ENCODE results near the gene UPF2. TPM values are rescaled to one million over a fixed set of nuclear protein-coding genes. Genes with fewer than 3 reads are reported as not detected.
A peak's percentile ranks its signal among the peaks of the same experiment; 100 is the strongest.

Gene UPF2
- total RNA-seq = 14.2 and 19.0 TPM in 2 replicates

GRCh38 chr10:12042797-12043651 lies at the start of gene UPF2:
Gene UPF2 (minus strand): TSS chr10:12042809. CDS start chr10:12035423, 7,386 bp downstream.
- no peak for TF ChIP-seq CTCF (IDR thresholded peaks at IDR 0.05; ENCODE audit: insufficient read depth, low read depth, low read length)
- DNase-seq (ENCODE audit: low read depth) = peak; percentile 99
- peak within 1 kb of the TSS; percentile 98 for H3K4me3 ChIP-seq (ENCODE audit: low read depth, low read length)

DNA sequence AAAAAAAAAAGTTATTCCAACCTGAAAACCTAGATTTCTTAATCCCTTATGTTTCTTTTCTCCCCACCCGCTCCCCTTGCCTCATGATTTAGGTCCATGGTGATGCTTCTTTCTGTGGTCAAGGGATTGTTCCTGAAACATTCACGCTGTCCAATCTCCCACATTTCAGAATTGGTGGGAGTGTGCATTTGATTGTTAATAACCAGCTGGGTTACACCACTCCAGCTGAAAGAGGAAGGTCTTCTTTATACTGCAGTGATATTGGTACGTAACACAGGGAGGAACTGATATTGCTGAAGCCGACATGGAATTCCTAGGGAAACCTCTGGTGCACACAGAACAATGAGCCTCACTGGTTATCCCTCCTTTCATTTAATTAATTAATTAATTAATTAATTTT lies 48.8 kb upstream of the UPF2 start:
- DNase-seq (ENCODE audit: low read depth) = no peak
- no peak for TF ChIP-seq CTCF (IDR thresholded peaks at IDR 0.05; ENCODE audit: insufficient read depth, low read depth, low read length)

GRCh38 chr10:12088919-12089318 lies 46.3 kb upstream of the UPF2 start:
- no peak for DNase-seq (ENCODE audit: low read depth)
- H3K4me3 ChIP-seq (ENCODE audit: low read depth, low read length) = no peak overlapping the region
- TF ChIP-seq CTCF (IDR thresholded peaks at IDR 0.05; ENCODE audit: insufficient read depth, low read depth, low read length) = no peak

More for the DNA sequence above, 48.8 kb upstream of the UPF2 start:
- no peak overlapping the region for H3K4me3 ChIP-seq (ENCODE audit: low read depth, low read length)

GRCh38 chr10:12081879-12082557 lies 39.4 kb upstream of the UPF2 start:
- H3K4me3 ChIP-seq (ENCODE audit: low read depth, low read length) = no peak overlapping the region
- peak; percentile 48 for DNase-seq (ENCODE audit: low read depth)
- TF ChIP-seq CTCF (IDR thresholded peaks at IDR 0.05; ENCODE audit: insufficient read depth, low read depth, low read length) = no peak

GRCh38 chr10:12081470-12081869 lies 38.9 kb upstream of the UPF2 start:
- DNase-seq (ENCODE audit: low read depth) = no peak
- TF ChIP-seq CTCF (IDR thresholded peaks at IDR 0.05; ENCODE audit: insufficient read depth, low read depth, low read length) = no peak

GRCh38 chr10:12077580-12078180 lies 35.1 kb upstream of the UPF2 start:
- H3K4me3 ChIP-seq (ENCODE audit: low read depth, low read length) = no peak overlapping the region
- no peak for DNase-seq (ENCODE audit: low read depth)
- no peak for TF ChIP-seq CTCF (IDR thresholded peaks at IDR 0.05; ENCODE audit: insufficient read depth, low read depth, low read length)

More at GRCh38 chr10:12081470-12081869, 38.9 kb upstream of the UPF2 start:
- no peak overlapping the region for H3K4me3 ChIP-seq (ENCODE audit: low read depth, low read length)

All from fibroblast of villous mesenchyme (primary cell).